Activated CD8-positive, alpha-beta memory T cell treated with anti-CD3 and anti-CD28 coated beads for 4 hours (primary cell): Measurements from ENCODE around the gene PRRT1B.
"Not testable (repeated sequence)": the region's sequence is repeated elsewhere in the genome, so short reads cannot be mapped to it uniquely, and the experiment has no call there.

ENCODE experiments used
- DNase-seq, 2 donors: peaks; one replicate each; pipeline ENCODE4 v3.0.0-alpha.2; 2020; ENCODE audit warnings: low read depth in 2 of 2

PRRT1B gene

GRCh38 chr9:131550465-131550864 is 5.1 kb downstream of the PRRT1B start:
- DNase-seq = not testable (repeated sequence)

DNA sequence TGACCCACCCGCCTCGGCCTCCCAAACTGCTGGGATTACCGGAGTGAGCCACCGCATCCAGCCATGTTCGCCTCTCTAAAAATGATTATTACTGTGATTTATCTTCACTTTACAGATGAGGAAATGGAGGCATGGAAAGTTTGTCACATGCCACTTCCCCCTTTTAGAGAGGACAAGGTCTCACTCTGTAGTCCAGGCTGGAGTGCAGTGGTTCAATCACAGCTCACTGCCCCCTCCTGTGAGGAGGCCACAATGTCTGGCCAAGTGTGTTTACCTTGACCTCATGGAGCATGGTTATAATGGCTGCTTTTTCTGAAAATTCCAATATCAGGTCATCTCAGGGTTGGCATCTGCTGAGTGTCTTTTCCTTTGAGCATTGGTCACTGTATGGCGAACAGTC is 6.7 kb downstream of the PRRT1B start:
- no peak for DNase-seq

GRCh38 chr9:131554087-131554842 is 8.9 kb downstream of the PRRT1B start:
- DNase-seq = no peak

DNA sequence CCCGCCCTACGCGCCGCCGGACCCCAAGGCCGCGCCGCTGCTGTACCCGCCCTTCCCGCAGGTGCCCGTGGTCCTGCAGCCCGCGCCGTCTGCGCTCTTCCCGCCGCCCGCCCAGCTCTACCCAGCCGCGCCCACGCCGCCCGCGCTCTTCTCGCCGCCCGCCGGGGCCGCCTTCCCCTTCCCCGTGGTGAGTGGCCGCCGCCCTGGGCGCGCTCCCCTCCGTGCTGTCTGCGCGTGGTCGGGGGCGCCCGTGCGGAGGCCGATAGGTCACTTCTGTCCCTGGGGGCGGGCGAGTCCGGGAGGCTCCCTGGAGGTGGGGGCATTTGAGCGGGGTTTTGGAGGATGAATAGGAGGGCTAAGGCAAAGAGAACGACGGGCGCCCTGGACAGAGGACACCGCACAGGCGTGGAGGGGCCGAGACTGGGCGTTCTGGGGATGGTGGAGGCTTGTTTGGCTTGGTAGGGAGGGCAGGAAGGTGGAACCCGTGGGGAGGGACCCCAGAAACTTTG is 9.6 kb downstream of the PRRT1B start:
- no peak for DNase-seq

DNA sequence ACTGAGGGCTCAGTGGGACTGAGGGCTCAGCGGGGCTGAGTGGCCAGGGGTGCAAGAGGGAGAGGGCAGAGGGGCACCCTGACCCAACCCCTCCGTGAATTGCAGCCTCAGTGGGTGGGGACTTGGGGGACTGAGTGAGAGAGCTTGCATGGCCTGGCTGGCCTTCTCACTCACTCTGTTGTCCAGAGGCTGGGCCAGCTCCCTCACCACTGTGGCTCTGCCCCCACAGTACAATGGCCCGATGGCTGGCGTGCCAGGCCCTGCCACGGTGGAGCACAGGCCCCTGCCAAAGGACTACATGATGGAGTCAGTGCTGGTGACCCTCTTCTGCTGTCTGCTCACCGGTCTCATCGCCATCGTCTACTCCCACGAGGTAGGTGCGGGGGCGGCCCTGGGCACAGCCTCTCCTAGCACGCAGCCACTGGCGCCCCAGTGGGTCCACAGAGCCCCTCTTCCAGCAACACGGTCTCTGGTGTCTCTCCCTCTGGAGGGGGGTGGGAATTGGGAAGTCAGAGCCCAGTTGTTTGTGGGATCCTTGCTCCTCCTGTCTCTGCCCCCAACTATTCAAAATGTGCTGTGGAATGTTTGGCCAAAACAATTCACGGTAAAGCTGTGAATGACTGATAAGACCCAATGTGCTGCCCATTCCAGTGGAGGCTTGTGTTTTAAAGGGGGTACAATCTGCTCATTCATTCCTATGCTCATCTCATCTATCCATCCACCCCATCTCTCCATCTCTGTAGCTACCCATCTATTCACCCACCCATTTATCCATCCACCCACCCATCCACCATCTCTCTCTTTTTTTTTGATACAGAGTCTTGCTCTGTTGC is 10.7 kb downstream of the PRRT1B start:
- DNase-seq = no peak

DNA sequence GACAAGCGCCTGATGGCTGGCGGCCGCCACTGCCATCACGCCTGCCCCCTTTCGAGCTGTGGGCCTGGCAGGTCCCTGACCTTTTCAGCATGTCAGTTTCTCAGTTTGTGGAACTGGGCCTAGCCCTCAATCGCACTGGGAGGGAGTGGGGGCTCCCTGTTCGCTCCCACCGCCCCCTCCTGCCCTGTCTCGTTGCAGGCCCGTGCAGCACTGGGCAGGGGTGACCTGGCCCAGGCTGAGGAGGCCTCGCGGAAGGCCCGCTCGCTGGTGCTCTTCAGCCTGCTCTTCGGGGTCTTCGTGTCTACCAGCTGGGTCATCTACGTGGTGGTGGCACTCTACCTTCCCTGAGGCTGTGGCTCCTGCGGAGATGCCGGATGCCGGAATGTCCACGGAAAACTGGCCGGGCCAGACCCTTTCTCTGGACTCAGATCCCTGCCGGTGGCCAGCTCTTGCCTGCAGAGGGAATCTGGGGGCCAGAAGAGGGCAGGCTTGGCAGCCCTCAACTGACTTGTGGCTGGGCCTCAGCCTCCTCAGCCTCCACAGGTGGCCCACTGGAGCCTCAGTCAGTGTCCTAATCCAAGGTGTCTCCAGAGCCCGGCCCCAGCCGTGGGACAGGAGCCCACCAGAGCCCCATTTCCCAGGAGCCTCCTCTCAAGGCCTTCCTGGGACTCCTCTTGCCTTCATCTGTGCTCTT is 12.7 kb downstream of the PRRT1B start:
- DNase-seq = no peak

DNA sequence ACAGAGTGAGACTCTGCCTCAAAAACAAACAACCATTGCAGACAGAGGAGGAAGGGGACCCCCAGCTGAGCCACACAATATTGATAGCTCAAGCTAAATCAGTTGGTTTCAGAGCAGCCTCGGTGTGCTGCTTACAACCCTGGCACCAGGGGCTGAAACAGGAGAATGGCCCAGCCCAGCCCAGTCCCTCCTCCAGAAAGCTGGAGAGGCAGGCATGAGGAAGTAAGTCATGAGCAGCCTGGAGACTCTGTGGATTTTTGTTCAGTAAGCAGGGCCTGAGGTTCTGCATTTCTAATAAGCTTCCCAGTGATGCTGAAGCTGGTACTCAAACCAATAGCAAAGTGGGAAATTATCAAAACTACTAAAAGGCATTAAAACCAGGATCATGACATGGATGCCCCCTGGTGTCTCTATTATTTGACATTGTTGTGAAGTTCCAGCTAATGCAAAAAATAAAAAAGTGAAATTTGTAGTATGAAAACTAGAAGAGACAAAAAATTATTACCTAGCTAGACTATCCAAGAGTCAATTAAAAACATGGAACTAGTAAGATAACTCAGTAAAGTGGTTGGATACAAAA is 14.2 kb downstream of the PRRT1B start:
- no peak for DNase-seq

DNA sequence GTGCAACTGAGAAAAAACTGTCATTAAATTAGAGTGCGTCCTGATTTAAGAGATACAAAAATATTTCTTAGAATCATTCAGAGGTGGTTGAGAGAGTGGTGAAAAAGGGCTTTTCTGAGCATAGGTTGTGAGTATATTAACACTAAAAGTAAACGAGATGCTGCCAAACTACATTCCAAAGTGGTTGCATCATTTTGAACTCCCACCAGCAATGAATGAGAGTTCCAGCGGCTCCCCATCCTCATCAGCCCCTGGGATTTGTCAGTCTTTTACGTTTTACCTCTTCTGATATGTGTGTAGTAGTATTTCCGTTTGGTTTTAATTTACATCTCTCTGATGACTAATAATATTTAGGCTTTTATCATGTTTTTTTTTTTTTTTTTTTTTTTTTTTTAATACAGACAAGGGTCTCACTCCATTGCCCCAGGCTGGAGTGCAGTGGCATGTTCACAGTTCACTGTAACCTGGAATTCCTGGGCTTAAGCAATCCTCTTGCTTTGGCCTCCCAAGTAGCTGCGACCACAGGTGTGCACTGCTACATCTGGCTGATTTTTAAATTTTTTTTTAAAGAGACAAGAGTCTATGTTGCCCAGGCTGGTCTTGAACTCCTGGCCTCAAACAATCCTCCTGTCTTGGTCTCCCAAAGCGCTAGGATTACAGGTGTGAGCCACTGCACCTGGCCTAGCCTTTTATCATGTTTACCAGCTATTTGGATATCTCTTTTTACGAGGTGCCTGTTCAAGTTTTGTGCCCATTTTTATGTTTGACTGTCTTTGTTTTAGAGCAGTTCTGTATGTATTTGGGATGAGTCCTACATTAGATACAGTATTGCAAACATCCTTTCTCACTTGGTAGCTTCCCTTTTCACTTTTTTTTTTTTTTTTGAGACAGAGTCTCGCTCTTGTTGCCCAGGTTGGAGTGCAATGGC is 17.0 kb downstream of the PRRT1B start:
- DNase-seq = no peak

GRCh38 chr9:131565369-131565768 is 20.0 kb downstream of the PRRT1B start:
- no peak for DNase-seq

GRCh38 chr9:131566158-131566557 is 20.8 kb downstream of the PRRT1B start:
- no peak for DNase-seq

DNA sequence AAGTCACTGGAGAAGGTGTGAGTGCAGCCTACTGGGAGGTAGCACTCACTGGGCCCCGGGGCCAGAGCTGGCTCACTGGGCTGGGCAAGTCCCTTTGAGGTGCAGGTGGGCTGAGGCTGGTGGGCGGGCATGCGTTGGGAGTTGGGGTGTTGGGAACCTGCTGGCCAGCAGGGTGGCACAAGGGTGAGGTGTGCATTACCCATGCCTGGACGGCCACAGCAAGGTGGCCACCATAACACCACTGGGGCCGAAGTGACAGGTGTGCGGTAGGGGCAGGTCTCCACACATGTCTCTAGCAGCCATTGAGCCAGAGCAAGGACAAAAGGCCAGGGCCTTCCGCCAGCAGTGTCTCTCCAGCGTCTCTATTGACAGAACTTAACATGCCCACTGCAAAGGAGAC is 22.6 kb downstream of the PRRT1B start:
- no peak for DNase-seq

GRCh38 chr9:131574730-131575640 is 29.7 kb downstream of the PRRT1B start:
- DNase-seq = no peak

DNA sequence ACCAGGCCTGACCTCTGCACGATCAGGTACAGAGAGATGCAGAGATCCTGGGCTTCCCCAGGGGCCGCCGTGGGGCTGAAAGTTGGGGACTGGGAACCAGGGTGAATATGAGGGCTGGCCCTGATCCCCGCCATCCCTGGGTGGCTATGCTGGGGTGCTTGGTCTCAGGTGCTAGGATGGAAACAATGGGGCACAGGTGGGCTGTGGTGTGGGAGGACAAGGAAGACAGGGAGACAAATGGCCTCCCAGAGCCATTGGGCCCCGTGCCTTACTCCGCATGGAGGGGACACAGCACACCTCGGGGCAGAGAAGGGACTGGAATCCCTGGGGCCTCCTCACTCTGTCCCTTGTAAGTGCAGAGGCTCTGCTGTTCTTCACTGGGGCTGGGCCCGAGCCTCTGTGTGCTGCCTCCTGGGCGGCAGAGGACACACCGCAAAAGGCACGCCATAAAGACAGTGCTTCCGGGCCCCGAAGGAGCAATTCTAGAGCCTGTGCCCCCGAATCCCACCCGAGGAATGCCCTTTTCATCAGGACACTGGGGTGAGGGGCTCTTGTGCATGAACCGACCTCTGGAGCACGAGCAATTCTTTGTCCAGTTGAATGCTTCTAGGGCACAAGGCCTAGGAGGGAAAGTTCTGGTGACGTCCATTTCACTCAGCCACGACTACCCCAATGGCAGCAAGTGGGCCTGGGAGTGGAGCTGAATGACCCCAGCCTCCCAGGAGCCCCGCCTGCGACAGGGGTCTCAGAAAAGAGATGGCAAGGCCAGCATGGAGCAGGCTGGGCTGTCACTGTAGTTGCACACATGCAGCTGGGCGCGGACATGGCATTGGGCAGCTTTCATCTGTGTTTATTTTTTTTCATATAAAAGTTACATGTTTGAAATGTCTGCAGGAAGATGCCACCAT is 30.9 kb downstream of the PRRT1B start:
- DNase-seq = no peak

- DNase-seq = no peak
These were observed 32.0 kb downstream of the PRRT1B start for GRCh38 chr9:131577005-131578000.

- DNase-seq = no peak
These were observed 32.7 kb downstream of the PRRT1B start for GRCh38 chr9:131578021-131578420.

- DNase-seq = peak in 1 of 2 donors; percentile 13
These were observed 33.6 kb downstream of the PRRT1B start for GRCh38 chr9:131578731-131579504.

GRCh38 chr9:131579789-131580211 is 34.5 kb downstream of the PRRT1B start:
- DNase-seq = no peak
